Fibroblast of the aortic adventitia (primary cell): ENCODE results near the gene MPZ. TPM values are rescaled to one million over a fixed set of nuclear protein-coding genes. Genes with fewer than 3 reads are reported as not detected.

ENCODE experiments used
- total RNA-seq: library from RNA; depleted of rRNA; stranded (reverse); fragments of >200 nt; gene quantifications from 2 replicates; pipeline ENCODE4 v1.2.3, GENCODE V29; 2012; ENCODE audit warnings: low replicate concordance

The MPZ gene
- total RNA-seq, 1 donor = 0.09 TPM

Other genes starting within 250 kb of the MPZ start
- not detected in 2 replicates for gene ARHGAP30, start 240.1 kb downstream of the MPZ start, total RNA-seq
- not detected in 2 replicates for gene NECTIN4, start 220.4 kb downstream of the MPZ start, total RNA-seq
- 0.90 and 1.8 TPM in 2 replicates for gene KLHDC9, start 211.6 kb downstream of the MPZ start, total RNA-seq
- gene PFDN2, start 191.9 kb downstream of the MPZ start, total RNA-seq = 39.9 and 50.2 TPM in 2 replicates
- gene NIT1, start 191.9 kb downstream of the MPZ start, total RNA-seq = 13.3 and 18.3 TPM in 2 replicates
- 7.8 and 25.8 TPM in 2 replicates for gene DEDD, start 177.3 kb downstream of the MPZ start, total RNA-seq
- gene UFC1, start 156.0 kb downstream of the MPZ start, total RNA-seq = 65.3 and 111 TPM in 2 replicates
- 6.1 and 11.6 TPM in 2 replicates for gene USP21, start 150.5 kb downstream of the MPZ start, total RNA-seq
- gene PPOX, start 143.5 kb downstream of the MPZ start, total RNA-seq = 14.0 and 16.0 TPM in 2 replicates
- gene B4GALT3, start 132.5 kb downstream of the MPZ start, total RNA-seq = 8.3 and 11.4 TPM in 2 replicates
- gene ADAMTS4, start 110.9 kb downstream of the MPZ start, total RNA-seq = 1.1 and 3.1 TPM in 2 replicates
- gene NDUFS2, start 107.6 kb downstream of the MPZ start, total RNA-seq = 65.4 and 67.5 TPM in 2 replicates
- not detected in 2 replicates for gene FCER1G, start 94.7 kb downstream of the MPZ start, total RNA-seq
- gene APOA2, start 86.3 kb downstream of the MPZ start, total RNA-seq = not detected in 2 replicates
- 5.2 and 9.1 TPM in 2 replicates for gene TOMM40L, start 83.9 kb downstream of the MPZ start, total RNA-seq
- not detected in 2 replicates for gene NR1I3, start 71.8 kb downstream of the MPZ start, total RNA-seq
- not detected in 2 replicates for gene PCP4L1, start 51.2 kb downstream of the MPZ start, total RNA-seq
- gene SDHC, start 4.4 kb upstream of the MPZ start, total RNA-seq = 52.1 and 56.5 TPM in 2 replicates
- gene CFAP126, start 57.9 kb upstream of the MPZ start, total RNA-seq = not detected in 2 replicates
- 0.99 TPM in 1 of 2 replicates, not detected in the other for gene FCGR2A, start 195.5 kb upstream of the MPZ start, total RNA-seq
- 0.45 TPM in 1 of 2 replicates, not detected in the other for gene HSPA6, start 214.6 kb upstream of the MPZ start, total RNA-seq
- not detected in 2 replicates for gene FCGR3A, start 239.8 kb upstream of the MPZ start, total RNA-seq